ENCODE data around the gene NMNAT2.

Gene NMNAT2

DNA sequence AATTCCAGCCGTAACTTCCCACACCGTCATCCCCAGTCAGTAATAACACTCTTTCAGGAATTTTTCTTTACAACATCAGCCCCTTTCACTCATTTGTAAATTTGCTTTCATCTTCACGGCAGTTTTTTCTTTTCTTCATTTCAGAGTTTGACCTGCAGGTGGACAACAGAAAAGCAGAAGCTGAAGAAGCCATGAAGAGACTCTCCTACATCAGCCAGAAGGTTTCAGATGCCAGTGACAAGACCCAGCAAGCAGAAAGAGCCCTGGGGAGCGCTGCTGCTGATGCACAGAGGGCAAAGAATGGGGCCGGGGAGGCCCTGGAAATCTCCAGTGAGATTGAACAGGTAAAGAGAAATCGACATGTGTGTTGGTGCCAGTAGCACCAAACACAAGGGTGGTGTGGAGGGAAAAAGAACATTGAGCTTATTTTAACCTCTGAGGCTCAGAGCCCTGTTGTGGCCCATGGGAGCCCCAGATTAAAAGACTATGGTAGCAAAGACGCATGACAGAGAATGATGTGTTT, 178.9 kb downstream of the NMNAT2 start:
- no peak for DNase-seq (ENCODE audit: low spot score)

GRCh38 chr1:183238071-183238470, 180.1 kb downstream of the NMNAT2 start:
- H3K14ac ChIP-seq (ENCODE audit: low read length), result no peak overlapping the region
- peaks cover 0 to 14% of the 10 kb centered on the region in 2 donors for H3K4me1 ChIP-seq (ENCODE audit: control insufficient read depth in 2 of 2, insufficient read depth in 1 of 2, low read depth in 1 of 2, low read length in 2 of 2)
- no peak overlapping the region for H2BK12ac ChIP-seq (ENCODE audit: low read length)
- H3K9ac ChIP-seq (ENCODE audit: low read depth, low read length, poor library complexity), result no peak overlapping the region
- H3K27ac ChIP-seq (replicated peaks; ENCODE audit: low read length), result no peak overlapping the region
- no peak overlapping the region for H2BK120ac ChIP-seq (ENCODE audit: low read depth, low read length)
- DNase-seq (ENCODE audit: low spot score), result no peak
- no peaks in the 10 kb centered on the region for H3K36me3 ChIP-seq (replicated peaks in 1 of 2; ENCODE audit: control insufficient read depth in 2 of 2, insufficient read depth in 2 of 2, low read length in 2 of 2)
- H2AFZ ChIP-seq (ENCODE audit: low read length), result no peak overlapping the region
- no peaks in the 10 kb centered on the region for H3K9me3 ChIP-seq (replicated peaks in 1 of 2; ENCODE audit: control insufficient read depth in 2 of 2, insufficient read depth in 1 of 2, low read depth in 1 of 2, low read length in 2 of 2)
- no peak overlapping the region for H3K4me2 ChIP-seq (ENCODE audit: insufficient read depth, low read length, poor library complexity, severe bottlenecking)
- no peak overlapping the region for H3K18ac ChIP-seq (ENCODE audit: low read length)
- H4K91ac ChIP-seq (ENCODE audit: low read depth, low read length, poor library complexity), result no peak overlapping the region
- no peak overlapping the region for H2BK5ac ChIP-seq (ENCODE audit: low read length)
- H4K8ac ChIP-seq (ENCODE audit: low read depth, low read length), result no peak overlapping the region
- no peak overlapping the region for H2BK15ac ChIP-seq (ENCODE audit: low read length)
- no peaks in the 10 kb centered on the region for H3K79me1 ChIP-seq (ENCODE audit: low read depth, low read length)
- no peaks in the 10 kb centered on the region for H3K27me3 ChIP-seq (ENCODE audit: control insufficient read depth in 3 of 3, insufficient read depth in 3 of 3, low read depth in 1 of 3, low read length in 3 of 3)
- no CpG with 5 or more reads among the region's 2 CpGs for WGBS, 2 donors (ENCODE audit: extremely low coverage in 2 of 2, insufficient read length in 2 of 2, insufficient replicate concordance in 1 of 2)
- no peak overlapping the region for H3K23ac ChIP-seq (ENCODE audit: low read depth, low read length, poor library complexity)
- no peak overlapping the region for H3K4me3 ChIP-seq (ENCODE audit: low read length in 2 of 2)
- no peak overlapping the region for H3K4ac ChIP-seq (ENCODE audit: low read length)
- no peak overlapping the region for H2AK5ac ChIP-seq (ENCODE audit: low read depth, low read length)

More for the DNA sequence above, 178.9 kb downstream of the NMNAT2 start:
- Histone ChIP-seq H3K9me3 (replicated peaks in 1 of 2; ENCODE audit: control insufficient read depth in 2 of 2, insufficient read depth in 1 of 2, low read depth in 1 of 2, low read length in 2 of 2) (no peaks in the 10 kb centered on the region), H3K27me3 (ENCODE audit: control insufficient read depth in 3 of 3, insufficient read depth in 3 of 3, low read depth in 1 of 3, low read length in 3 of 3) (no peaks in the 10 kb centered on the region), H4K8ac (ENCODE audit: low read depth, low read length) (no peak overlapping the region), H3K4ac (ENCODE audit: low read length) (no peak overlapping the region), H3K4me2 (ENCODE audit: insufficient read depth, low read length, poor library complexity, severe bottlenecking) (no peak overlapping the region), H3K18ac (ENCODE audit: low read length) (no peak overlapping the region), H3K23ac (ENCODE audit: low read depth, low read length, poor library complexity) (no peak overlapping the region), H3K14ac (ENCODE audit: low read length) (no peak overlapping the region), H2AK5ac (ENCODE audit: low read depth, low read length) (no peak overlapping the region), H3K27ac (replicated peaks; ENCODE audit: low read length) (no peak overlapping the region), H2AFZ (ENCODE audit: low read length) (no peak overlapping the region), H3K4me3 (ENCODE audit: low read length in 2 of 2) (no peak overlapping the region), H2BK12ac (ENCODE audit: low read length) (no peak overlapping the region), H3K4me1 (ENCODE audit: control insufficient read depth in 2 of 2, insufficient read depth in 1 of 2, low read depth in 1 of 2, low read length in 2 of 2) (peaks cover 0 to 11% of the 10 kb centered on the region in 2 donors), H2BK15ac (ENCODE audit: low read length) (no peak overlapping the region), H2BK120ac (ENCODE audit: low read depth, low read length) (no peak overlapping the region), H3K9ac (ENCODE audit: low read depth, low read length, poor library complexity) (no peak overlapping the region), H4K91ac (ENCODE audit: low read depth, low read length, poor library complexity) (no peak overlapping the region), H2BK5ac (ENCODE audit: low read length) (no peak overlapping the region), H3K36me3 (replicated peaks in 1 of 2; ENCODE audit: control insufficient read depth in 2 of 2, insufficient read depth in 2 of 2, low read length in 2 of 2) (no peaks in the 10 kb centered on the region), H3K79me1 (ENCODE audit: low read depth, low read length) (no peaks in the 10 kb centered on the region)
- no CpG with 5 or more reads among the region's 7 CpGs for WGBS, 2 donors (ENCODE audit: extremely low coverage in 2 of 2, insufficient read length in 2 of 2, insufficient replicate concordance in 1 of 2)

DNA sequence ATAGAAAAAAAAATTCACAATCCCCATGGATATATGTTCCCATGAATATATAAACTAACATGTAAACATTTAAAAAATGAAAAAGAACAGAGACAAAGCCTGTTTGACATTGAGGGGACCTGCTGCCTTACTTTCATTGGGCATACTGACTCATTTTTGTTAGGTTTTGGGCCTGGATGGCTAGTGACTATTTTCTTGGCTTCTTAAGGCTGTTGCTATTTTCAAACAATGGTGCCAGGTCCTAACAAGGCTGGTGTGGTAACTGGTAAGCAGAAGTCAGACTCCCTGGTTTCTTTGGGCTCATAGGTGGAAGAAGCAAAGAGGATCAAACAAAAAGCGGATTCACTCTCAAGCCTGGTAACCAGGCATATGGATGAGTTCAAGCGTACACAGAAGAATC, 181.1 kb downstream of the NMNAT2 start:
- H3K79me1 ChIP-seq (ENCODE audit: low read depth, low read length), result no peaks in the 10 kb centered on the region
- no peak overlapping the region for H3K4me3 ChIP-seq (ENCODE audit: low read length in 2 of 2)
- no peaks in the 10 kb centered on the region for H3K9me3 ChIP-seq (replicated peaks in 1 of 2; ENCODE audit: control insufficient read depth in 2 of 2, insufficient read depth in 1 of 2, low read depth in 1 of 2, low read length in 2 of 2)
- no peak overlapping the region for H2BK120ac ChIP-seq (ENCODE audit: low read depth, low read length)
- H2BK12ac ChIP-seq (ENCODE audit: low read length), result no peak overlapping the region
- H3K4ac ChIP-seq (ENCODE audit: low read length), result no peak overlapping the region
- H3K18ac ChIP-seq (ENCODE audit: low read length), result no peak overlapping the region
- H3K4me2 ChIP-seq (ENCODE audit: insufficient read depth, low read length, poor library complexity, severe bottlenecking), result no peak overlapping the region
- H4K8ac ChIP-seq (ENCODE audit: low read depth, low read length), result no peak overlapping the region
- no peak overlapping the region for H3K27ac ChIP-seq (replicated peaks; ENCODE audit: low read length)
- no peaks in the 10 kb centered on the region for H3K36me3 ChIP-seq (replicated peaks in 1 of 2; ENCODE audit: control insufficient read depth in 2 of 2, insufficient read depth in 2 of 2, low read length in 2 of 2)
- no peak overlapping the region for H2BK5ac ChIP-seq (ENCODE audit: low read length)
- no peaks in the 10 kb centered on the region for H3K27me3 ChIP-seq (ENCODE audit: control insufficient read depth in 3 of 3, insufficient read depth in 3 of 3, low read depth in 1 of 3, low read length in 3 of 3)
- H2AFZ ChIP-seq (ENCODE audit: low read length), result no peak overlapping the region
- H2BK15ac ChIP-seq (ENCODE audit: low read length), result no peak overlapping the region
- no peak overlapping the region for H2AK5ac ChIP-seq (ENCODE audit: low read depth, low read length)
- peaks cover 0 to 14% of the 10 kb centered on the region in 2 donors for H3K4me1 ChIP-seq (ENCODE audit: control insufficient read depth in 2 of 2, insufficient read depth in 1 of 2, low read depth in 1 of 2, low read length in 2 of 2)
- no CpG with 5 or more reads among the region's 2 CpGs for WGBS, 2 donors (ENCODE audit: extremely low coverage in 2 of 2, insufficient read length in 2 of 2, insufficient replicate concordance in 1 of 2)
- H3K9ac ChIP-seq (ENCODE audit: low read depth, low read length, poor library complexity), result no peak overlapping the region
- no peak overlapping the region for H4K91ac ChIP-seq (ENCODE audit: low read depth, low read length, poor library complexity)
- no peak for DNase-seq (ENCODE audit: low spot score)
- no peak overlapping the region for H3K23ac ChIP-seq (ENCODE audit: low read depth, low read length, poor library complexity)
- H3K14ac ChIP-seq (ENCODE audit: low read length), result no peak overlapping the region

DNA sequence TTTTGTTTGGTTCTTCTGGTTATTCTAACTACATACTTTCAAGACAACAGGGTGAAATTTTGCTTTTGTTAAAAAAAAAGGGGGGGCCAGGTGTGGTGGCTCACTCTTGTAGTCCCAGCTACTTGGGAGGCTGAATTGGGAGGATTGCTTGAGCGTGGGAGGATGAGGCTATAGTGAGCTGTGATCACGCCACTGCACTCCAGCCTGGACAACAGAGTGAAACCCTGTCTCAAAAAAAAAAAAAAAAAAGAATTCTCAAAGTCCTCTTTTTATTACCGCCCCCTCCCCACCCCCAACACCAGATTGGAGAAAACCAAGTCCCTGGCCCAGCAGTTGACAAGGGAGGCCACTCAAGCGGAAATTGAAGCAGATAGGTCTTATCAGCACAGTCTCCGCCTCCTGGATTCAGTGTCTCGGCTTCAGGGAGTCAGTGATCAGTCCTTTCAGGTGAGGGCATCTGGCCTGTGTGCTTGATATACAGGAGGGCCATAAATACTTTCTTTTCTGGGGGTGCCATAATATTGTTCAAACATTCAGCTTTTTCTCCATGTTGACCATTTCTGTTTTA, 181.9 kb downstream of the NMNAT2 start:
- Histone ChIP-seq H2AK5ac (ENCODE audit: low read depth, low read length) (no peak overlapping the region), H2AFZ (ENCODE audit: low read length) (no peak overlapping the region), H3K9ac (ENCODE audit: low read depth, low read length, poor library complexity) (no peak overlapping the region), H3K4ac (ENCODE audit: low read length) (no peak overlapping the region), H3K4me1 (ENCODE audit: control insufficient read depth in 2 of 2, insufficient read depth in 1 of 2, low read depth in 1 of 2, low read length in 2 of 2) (peaks cover 0 to 14% of the 10 kb centered on the region in 2 donors), H3K27ac (replicated peaks; ENCODE audit: low read length) (no peak overlapping the region), H3K36me3 (replicated peaks in 1 of 2; ENCODE audit: control insufficient read depth in 2 of 2, insufficient read depth in 2 of 2, low read length in 2 of 2) (no peaks in the 10 kb centered on the region), H3K23ac (ENCODE audit: low read depth, low read length, poor library complexity) (no peak overlapping the region), H3K27me3 (ENCODE audit: control insufficient read depth in 3 of 3, insufficient read depth in 3 of 3, low read depth in 1 of 3, low read length in 3 of 3) (no peaks in the 10 kb centered on the region), H3K9me3 (replicated peaks in 1 of 2; ENCODE audit: control insufficient read depth in 2 of 2, insufficient read depth in 1 of 2, low read depth in 1 of 2, low read length in 2 of 2) (no peaks in the 10 kb centered on the region), H2BK5ac (ENCODE audit: low read length) (no peak overlapping the region), H2BK15ac (ENCODE audit: low read length) (no peak overlapping the region), H3K18ac (ENCODE audit: low read length) (no peak overlapping the region), H3K4me3 (ENCODE audit: low read length in 2 of 2) (no peak overlapping the region), H2BK120ac (ENCODE audit: low read depth, low read length) (no peak overlapping the region), H2BK12ac (ENCODE audit: low read length) (no peak overlapping the region), H3K4me2 (ENCODE audit: insufficient read depth, low read length, poor library complexity, severe bottlenecking) (no peak overlapping the region), H4K91ac (ENCODE audit: low read depth, low read length, poor library complexity) (no peak overlapping the region), H3K79me1 (ENCODE audit: low read depth, low read length) (no peaks in the 10 kb centered on the region), H4K8ac (ENCODE audit: low read depth, low read length) (no peak overlapping the region), H3K14ac (ENCODE audit: low read length) (no peak overlapping the region)
- no peak for DNase-seq (ENCODE audit: low spot score)
- WGBS, 2 donors (ENCODE audit: extremely low coverage in 2 of 2, insufficient read length in 2 of 2, insufficient replicate concordance in 1 of 2), result no CpG with 5 or more reads among the region's 6 CpGs
